ENCODE measurements around the gene SLC9A1.

- TF ChIP-seq, protein P1, sequence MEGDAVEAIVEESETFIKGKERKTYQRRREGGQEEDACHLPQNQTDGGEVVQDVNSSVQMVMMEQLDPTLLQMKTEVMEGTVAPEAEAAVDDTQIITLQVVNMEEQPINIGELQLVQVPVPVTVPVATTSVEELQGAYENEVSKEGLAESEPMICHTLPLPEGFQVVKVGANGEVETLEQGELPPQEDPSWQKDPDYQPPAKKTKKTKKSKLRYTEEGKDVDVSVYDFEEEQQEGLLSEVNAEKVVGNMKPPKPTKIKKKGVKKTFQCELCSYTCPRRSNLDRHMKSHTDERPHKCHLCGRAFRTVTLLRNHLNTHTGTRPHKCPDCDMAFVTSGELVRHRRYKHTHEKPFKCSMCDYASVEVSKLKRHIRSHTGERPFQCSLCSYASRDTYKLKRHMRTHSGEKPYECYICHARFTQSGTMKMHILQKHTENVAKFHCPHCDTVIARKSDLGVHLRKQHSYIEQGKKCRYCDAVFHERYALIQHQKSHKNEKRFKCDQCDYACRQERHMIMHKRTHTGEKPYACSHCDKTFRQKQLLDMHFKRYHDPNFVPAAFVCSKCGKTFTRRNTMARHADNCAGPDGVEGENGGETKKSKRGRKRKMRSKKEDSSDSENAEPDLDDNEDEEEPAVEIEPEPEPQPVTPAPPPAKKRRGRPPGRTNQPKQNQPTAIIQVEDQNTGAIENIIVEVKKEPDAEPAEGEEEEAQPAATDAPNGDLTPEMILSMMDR (conservative IDR thresholded peaks at IDR 0.05; ENCODE audit: low read depth, low read length): no peak
- TF ChIP-seq EZH2 (IDR thresholded peaks at IDR 0.05; ENCODE audit: low read length, unreplicated experiment) (no peak), EZH2phosphoT487 (IDR thresholded peaks at IDR 0.05; ENCODE audit: borderline replicate concordance, low read length) (no peak)
Measured at GRCh38 chr1:27179979-27180378, 25.1 kb upstream of the SLC9A1 start.

Data from PC-3 (cell line).